Keratinocyte (primary cell): ENCODE data around the gene C10orf67.

Source experiments
- EZH2 ChIP-seq: IDR thresholded peaks from one replicate; pipeline ENCODE4 v1.6.1; 2012; ENCODE audit warnings: inconsistent platforms, mild to moderate bottlenecking, low read length, moderate library complexity
- TF ChIP-seq, protein P1 (sequence below), 3 experiments: IDR thresholded peaks in 1 of 3; conservative IDR thresholded peaks in 1 of 3; optimal IDR thresholded peaks in 1 of 3; 2 replicates in 2 of 3; 3 replicates in 1 of 3; pipeline versions ENCODE3 to v1.5.1; 2011; ENCODE audit warnings: low read length in 3 of 3, mild to moderate bottlenecking in 3 of 3, moderate library complexity in 2 of 3, control low read depth in 1 of 3, inconsistent platforms in 1 of 3; ENCODE audit not compliant: insufficient read depth in 2 of 3; ENCODE audit errors: extremely low read depth in 1 of 3

DNA sequence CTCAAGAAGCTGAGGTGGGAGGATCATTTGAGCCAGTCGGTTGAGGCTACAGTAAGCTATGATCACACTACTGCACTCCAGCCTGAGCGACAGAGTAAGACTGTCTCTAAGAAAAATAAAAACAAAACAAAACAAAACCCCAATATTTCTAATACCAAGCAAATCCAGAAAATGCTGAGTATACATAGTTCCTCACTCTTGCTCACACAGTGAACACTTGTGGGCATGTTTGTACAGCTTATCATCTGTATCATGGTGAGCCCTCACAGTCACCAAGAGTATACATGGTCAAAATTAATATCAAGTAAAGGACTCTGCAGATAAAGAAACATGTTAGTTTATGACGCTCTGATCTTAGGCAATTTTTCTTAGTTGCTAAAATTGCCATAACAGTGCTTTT lies 41.5 kb upstream of the C10orf67 start:
- TF ChIP-seq, protein P1, sequence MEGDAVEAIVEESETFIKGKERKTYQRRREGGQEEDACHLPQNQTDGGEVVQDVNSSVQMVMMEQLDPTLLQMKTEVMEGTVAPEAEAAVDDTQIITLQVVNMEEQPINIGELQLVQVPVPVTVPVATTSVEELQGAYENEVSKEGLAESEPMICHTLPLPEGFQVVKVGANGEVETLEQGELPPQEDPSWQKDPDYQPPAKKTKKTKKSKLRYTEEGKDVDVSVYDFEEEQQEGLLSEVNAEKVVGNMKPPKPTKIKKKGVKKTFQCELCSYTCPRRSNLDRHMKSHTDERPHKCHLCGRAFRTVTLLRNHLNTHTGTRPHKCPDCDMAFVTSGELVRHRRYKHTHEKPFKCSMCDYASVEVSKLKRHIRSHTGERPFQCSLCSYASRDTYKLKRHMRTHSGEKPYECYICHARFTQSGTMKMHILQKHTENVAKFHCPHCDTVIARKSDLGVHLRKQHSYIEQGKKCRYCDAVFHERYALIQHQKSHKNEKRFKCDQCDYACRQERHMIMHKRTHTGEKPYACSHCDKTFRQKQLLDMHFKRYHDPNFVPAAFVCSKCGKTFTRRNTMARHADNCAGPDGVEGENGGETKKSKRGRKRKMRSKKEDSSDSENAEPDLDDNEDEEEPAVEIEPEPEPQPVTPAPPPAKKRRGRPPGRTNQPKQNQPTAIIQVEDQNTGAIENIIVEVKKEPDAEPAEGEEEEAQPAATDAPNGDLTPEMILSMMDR (optimal IDR thresholded peaks at IDR 0.05 in 1 of 3, IDR thresholded peaks at IDR 0.05 in 1 of 3, conservative IDR thresholded peaks at IDR 0.05 in 1 of 3; ENCODE audit: extremely low read depth in 1 of 3, insufficient read depth in 2 of 3, low read length in 3 of 3), result no peak
- TF ChIP-seq EZH2, result no peak
